Gastrocnemius medialis (tissue), 4 donors: ENCODE data around the gene CACNA1C. TPM values are rescaled to one million over a fixed set of nuclear protein-coding genes. Genes with fewer than 3 reads are reported as not detected.

ENCODE experiments used
- ATAC-seq, 2 donors: fragments of 150-250 bp; one replicate each; pipeline ENCODE4 v1.9.1; 2016
- DNase-seq, 2 donors: peaks; one replicate each; pipeline ENCODE4 v3.0.0-alpha.2; 2019
- H3K27ac ChIP-seq, 4 donors: fragments of 200-600 bp; sonication (generic); 1 replicate in 1 of 4; 2 replicates in 3 of 4; pipeline ENCODE4 v1.5.1; 2016 to 2018; ENCODE audit warnings: mild to moderate bottlenecking in 2 of 4, moderate library complexity in 1 of 4
- H3K27me3 ChIP-seq, 3 donors: fragments of 200-600 bp; sonication (generic) in 2 of 3; 1 replicate in 1 of 3; 2 replicates in 2 of 3; pipeline versions ENCODE4 v1.5.1 to v1.6.0; 2016 to 2019; ENCODE audit warnings: mild to moderate bottlenecking in 1 of 3, moderate library complexity in 1 of 3
- H3K36me3 ChIP-seq, 2 donors: fragments of 200-600 bp; sonication (generic) in 1 of 2; one replicate each; pipeline ENCODE4 v1.5.1; 2017 to 2018
- H3K4me1 ChIP-seq, 2 donors: fragments of 200-600 bp; sonication (generic) in 1 of 2; one replicate each; pipeline ENCODE4 v1.5.1; 2016 to 2017; ENCODE audit warnings: mild to moderate bottlenecking in 2 of 2
- H3K4me3 ChIP-seq, 4 donors: fragments of 200-600 bp; sonication (generic) in 3 of 4; 1 replicate in 1 of 4; 2 replicates in 3 of 4; pipeline ENCODE4 v1.5.1; 2016 to 2019; ENCODE audit warnings: mild to moderate bottlenecking in 2 of 4
- H3K9me3 ChIP-seq, 3 donors: fragments of 200-600 bp; sonication (generic) in 2 of 3; 1 replicate in 1 of 3; 2 replicates in 2 of 3; pipeline ENCODE4 v1.5.1; 2016 to 2019
- CTCF ChIP-seq, 5 experiments: fragments of 450-650 bp in 3 of 5; fragments of 200-600 bp in 2 of 5; sonication (generic) in 2 of 5; IDR thresholded peaks in 4 of 5; conservative IDR thresholded peaks in 1 of 5; 1 replicate in 4 of 5; 2 replicates in 1 of 5; pipeline ENCODE4 v1.5.1; 2016 to 2019; ENCODE audit warnings: antibody characterized with exemption in 5 of 5, mild to moderate bottlenecking in 3 of 5, moderate library complexity in 3 of 5
- POLR2A ChIP-seq, 2 donors: fragments of 450-650 bp; IDR thresholded peaks; one replicate each; pipeline ENCODE4 v1.6.1; 2017; ENCODE audit warnings: antibody characterized with exemption in 2 of 2, mild to moderate bottlenecking in 2 of 2, moderate library complexity in 2 of 2
- in situ Hi-C, 4 donors: fragments of 200-750 bp; cut with MboI; loops; one replicate each; pipeline versions ENCODE4 v1.15.0 to v1.8.0; 2017; ENCODE audit warnings: low sequenced_read_pairs in 4 of 4
- intact Hi-C: fragments of 100-400 bp; cut with DNase I; formaldehyde crosslinking; loops from one replicate; pipeline ENCODE4 v1.15.1; 2023; ENCODE audit warnings: low total_unique reads
- total RNA-seq, 4 donors: library from RNA; depleted of rRNA; stranded (reverse); fragments of >200 nt; gene quantifications; one replicate each; pipeline versions ENCODE4 v1.1.0 to v1.2.3, GENCODE V29; 2016

Gene CACNA1C
- total RNA-seq, 4 donors from 2014 or later: 0.80 to 1.8 (median 0.91) TPM

- Histone ChIP-seq H3K36me3 (no peaks in the 10 kb centered on the region), H3K9me3 (no peaks in the 10 kb centered on the region), H3K4me3 (no peak overlapping the region), H3K27me3 (no peaks in the 10 kb centered on the region), H3K27ac (no peak overlapping the region), H3K4me1 (no peaks in the 10 kb centered on the region)
- ATAC-seq (no peak), DNase-seq (no peak)
- TF ChIP-seq POLR2A (IDR thresholded peaks at IDR 0.05): no peak
- TF ChIP-seq CTCF (IDR thresholded peaks at IDR 0.05 in 4 of 5, conservative IDR thresholded peaks at IDR 0.05 in 1 of 5): no peak
- intact Hi-C loops (no loop called here), in situ Hi-C loops (no loop called here)
Observed at GRCh38 chr12:2120982-2121758, 68.4 kb downstream of the CACNA1C start.

GRCh38 chr12:2124466-2125023, 71.8 kb downstream of the CACNA1C start:
- no peaks in the 10 kb centered on the region for H3K9me3 ChIP-seq
- H3K36me3 ChIP-seq: no peaks in the 10 kb centered on the region
- no peaks in the 10 kb centered on the region for H3K4me1 ChIP-seq
- H3K4me3 ChIP-seq: no peak overlapping the region
- in situ Hi-C loops: no loop called here
- H3K27ac ChIP-seq: no peak overlapping the region
- no peaks in the 10 kb centered on the region for H3K27me3 ChIP-seq
- intact Hi-C loops: no loop called here
- no peak for DNase-seq
- TF ChIP-seq CTCF (IDR thresholded peaks at IDR 0.05 in 4 of 5, conservative IDR thresholded peaks at IDR 0.05 in 1 of 5) (no peak), POLR2A (IDR thresholded peaks at IDR 0.05) (no peak)
- no peak for ATAC-seq

- no peak overlapping the region for H3K27ac ChIP-seq
- no peak overlapping the region for H3K4me3 ChIP-seq
- no peaks in the 10 kb centered on the region for H3K4me1 ChIP-seq
- TF ChIP-seq POLR2A (IDR thresholded peaks at IDR 0.05): no peak
- no peak for TF ChIP-seq CTCF (IDR thresholded peaks at IDR 0.05 in 4 of 5, conservative IDR thresholded peaks at IDR 0.05 in 1 of 5)
- DNase-seq (no peak), ATAC-seq (no peak)
- H3K27me3 ChIP-seq: no peaks in the 10 kb centered on the region
- H3K36me3 ChIP-seq: no peaks in the 10 kb centered on the region
- in situ Hi-C loops: no loop called here
- no peaks in the 10 kb centered on the region for H3K9me3 ChIP-seq
- intact Hi-C loops: no loop called here
Observed at GRCh38 chr12:2125651-2126522, 73.1 kb downstream of the CACNA1C start.

- intact Hi-C loops (no loop called here), in situ Hi-C loops (no loop called here)
- ATAC-seq (no peak), DNase-seq (no peak)
- no peaks in the 10 kb centered on the region for H3K36me3 ChIP-seq
- no peaks in the 10 kb centered on the region for H3K9me3 ChIP-seq
- H3K27ac ChIP-seq: no peak overlapping the region
- no peak for TF ChIP-seq POLR2A (IDR thresholded peaks at IDR 0.05)
- no peak for TF ChIP-seq CTCF (IDR thresholded peaks at IDR 0.05 in 4 of 5, conservative IDR thresholded peaks at IDR 0.05 in 1 of 5)
- no peak overlapping the region for H3K4me3 ChIP-seq
- H3K27me3 ChIP-seq: no peaks in the 10 kb centered on the region
- H3K4me1 ChIP-seq: no peaks in the 10 kb centered on the region
Observed at GRCh38 chr12:2126676-2127406, 74.1 kb downstream of the CACNA1C start.
